Measurements from ENCODE around the gene FBXL22.

The FBXL22 gene

DNA sequence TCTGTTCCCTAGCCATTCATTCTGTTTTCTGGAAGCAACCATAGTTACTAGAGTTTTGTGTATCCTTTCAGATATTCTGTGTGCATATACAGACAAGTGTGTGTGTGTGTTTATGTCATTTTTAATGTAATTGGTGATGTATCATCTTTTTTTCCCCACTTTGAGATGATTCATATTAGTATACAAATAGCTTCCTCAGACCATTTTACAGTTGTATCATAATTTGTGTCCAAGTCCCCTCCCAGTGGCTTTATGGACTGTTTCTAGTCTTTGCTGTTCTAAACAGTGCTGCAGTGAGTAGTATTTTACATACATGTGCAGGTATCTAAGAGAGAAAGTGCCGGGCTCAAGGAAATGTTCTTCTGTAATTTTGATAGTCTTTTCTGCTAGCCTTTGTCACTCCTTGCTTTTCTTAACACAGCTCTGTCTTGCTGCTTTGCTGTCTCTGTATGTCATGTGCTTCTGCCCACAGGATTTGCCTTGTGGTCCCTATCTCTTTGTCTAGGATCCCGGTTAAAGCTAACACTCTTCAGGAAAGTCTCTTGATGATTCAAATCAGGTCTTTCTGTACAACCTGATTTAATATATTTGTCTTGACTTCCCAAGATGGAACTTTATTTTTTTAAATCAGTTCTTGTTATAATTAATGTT lies 31.5 kb upstream of the FBXL22 start:
- H3K9me3 ChIP-seq (ENCODE audit: control insufficient read depth, low read length): no peaks in the 10 kb centered on the region
- H3K4me1 ChIP-seq (ENCODE audit: control insufficient read depth, insufficient read depth, low read length, poor library complexity, severe bottlenecking): no peaks in the 10 kb centered on the region
- no peak overlapping the region for H3K27ac ChIP-seq (ENCODE audit: low read depth, low read length, severe bottlenecking)
- WGBS, 2 experiments (ENCODE audit: insufficient coverage in 2 of 2): 100% methylated on average over 1 of the region's 2 CpGs
- no peak overlapping the region for H3K4me3 ChIP-seq (ENCODE audit: extremely low read depth, insufficient read depth, low read length, poor library complexity, severe bottlenecking)
- peaks cover 60% of the 10 kb centered on the region for H3K36me3 ChIP-seq (ENCODE audit: control insufficient read depth, insufficient read depth, low read length)

GRCh38 chr15:63572749-63573464 lies 24.3 kb upstream of the FBXL22 start:
- H3K36me3 ChIP-seq (ENCODE audit: control insufficient read depth, insufficient read depth, low read length): peaks cover 53% of the 10 kb centered on the region
- no peaks in the 10 kb centered on the region for H3K9me3 ChIP-seq (ENCODE audit: control insufficient read depth, low read length)
- H3K4me3 ChIP-seq (ENCODE audit: extremely low read depth, insufficient read depth, low read length, poor library complexity, severe bottlenecking): no peak overlapping the region
- H3K4me1 ChIP-seq (ENCODE audit: control insufficient read depth, insufficient read depth, low read length, poor library complexity, severe bottlenecking): no peaks in the 10 kb centered on the region
- no peak overlapping the region for H3K27ac ChIP-seq (ENCODE audit: low read depth, low read length, severe bottlenecking)
- WGBS, 2 experiments (ENCODE audit: insufficient coverage in 2 of 2): 100% methylated on average over 1 of the region's 7 CpGs; no CpG with 5 or more reads in 1 of the 2 experiments

- Histone ChIP-seq H3K4me3 (ENCODE audit: extremely low read depth, insufficient read depth, low read length, poor library complexity, severe bottlenecking) (no peak overlapping the region), H3K9me3 (ENCODE audit: control insufficient read depth, low read length) (no peaks in the 10 kb centered on the region), H3K36me3 (ENCODE audit: control insufficient read depth, insufficient read depth, low read length) (peaks cover 48% of the 10 kb centered on the region), H3K27ac (ENCODE audit: low read depth, low read length, severe bottlenecking) (no peak overlapping the region), H3K4me1 (ENCODE audit: control insufficient read depth, insufficient read depth, low read length, poor library complexity, severe bottlenecking) (no peaks in the 10 kb centered on the region)
Observed at GRCh38 chr15:63573533-63573932, 23.7 kb upstream of the FBXL22 start.

DNA sequence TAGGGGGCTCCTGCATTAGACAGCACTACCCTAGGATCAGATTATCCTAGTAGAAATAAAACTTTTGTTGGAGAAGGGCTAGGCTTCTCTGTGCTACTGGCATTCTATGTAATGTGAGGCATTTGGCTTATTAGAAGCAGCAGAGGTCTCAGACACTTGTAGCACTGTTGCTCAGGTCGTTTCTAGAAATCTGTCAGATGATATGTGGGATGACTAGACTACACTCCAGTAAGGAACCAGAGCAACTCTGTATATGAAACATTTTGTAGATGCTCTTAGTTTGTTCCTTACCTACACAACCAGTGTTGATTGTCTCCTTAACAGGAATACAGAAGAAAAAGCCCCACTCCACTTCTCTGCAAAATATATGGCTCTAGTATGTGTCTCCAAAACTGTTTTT lies 21.9 kb upstream of the FBXL22 start:
- Histone ChIP-seq H3K36me3 (ENCODE audit: control insufficient read depth, insufficient read depth, low read length) (peaks cover 46% of the 10 kb centered on the region), H3K27ac (ENCODE audit: low read depth, low read length, severe bottlenecking) (no peak overlapping the region)
- WGBS, 2 experiments (ENCODE audit: insufficient coverage in 2 of 2): 83 to 100% methylated on average over 1 of the region's 1 CpG

DNA sequence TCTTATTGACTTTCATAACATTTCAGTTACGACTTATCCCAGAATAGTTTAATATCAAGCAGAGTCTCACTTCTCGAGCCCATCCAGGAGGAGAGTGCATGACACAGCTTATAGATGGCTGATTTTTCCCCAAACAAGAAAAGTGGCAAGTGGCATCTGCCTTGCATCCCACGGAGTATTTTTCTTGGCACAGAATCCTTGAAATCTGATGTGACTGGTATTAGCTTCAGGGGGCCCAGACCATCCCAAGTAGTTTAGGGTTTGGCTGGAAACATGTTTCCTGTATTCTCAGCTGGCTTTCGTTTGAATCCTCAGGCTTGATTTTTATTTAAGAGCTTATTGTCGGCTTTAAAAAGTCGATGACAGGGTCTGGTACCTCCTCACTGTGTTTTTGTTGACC lies 20.7 kb upstream of the FBXL22 start:
- H3K27ac ChIP-seq (ENCODE audit: low read depth, low read length, severe bottlenecking): no peak overlapping the region
- H3K36me3 ChIP-seq (ENCODE audit: control insufficient read depth, insufficient read depth, low read length): peaks cover 35% of the 10 kb centered on the region
- no peak overlapping the region for H3K4me3 ChIP-seq (ENCODE audit: extremely low read depth, insufficient read depth, low read length, poor library complexity, severe bottlenecking)
- H3K4me1 ChIP-seq (ENCODE audit: control insufficient read depth, insufficient read depth, low read length, poor library complexity, severe bottlenecking): no peaks in the 10 kb centered on the region
- 96% methylated on average over 5 to 6 of the region's 6 CpGs for WGBS, 2 experiments (ENCODE audit: insufficient coverage in 2 of 2)
- H3K9me3 ChIP-seq (ENCODE audit: control insufficient read depth, low read length): no peaks in the 10 kb centered on the region

More for the DNA sequence above, 21.9 kb upstream of the FBXL22 start:
- Histone ChIP-seq H3K4me1 (ENCODE audit: control insufficient read depth, insufficient read depth, low read length, poor library complexity, severe bottlenecking) (no peaks in the 10 kb centered on the region), H3K4me3 (ENCODE audit: extremely low read depth, insufficient read depth, low read length, poor library complexity, severe bottlenecking) (no peak overlapping the region), H3K9me3 (ENCODE audit: control insufficient read depth, low read length) (no peaks in the 10 kb centered on the region)

DNA sequence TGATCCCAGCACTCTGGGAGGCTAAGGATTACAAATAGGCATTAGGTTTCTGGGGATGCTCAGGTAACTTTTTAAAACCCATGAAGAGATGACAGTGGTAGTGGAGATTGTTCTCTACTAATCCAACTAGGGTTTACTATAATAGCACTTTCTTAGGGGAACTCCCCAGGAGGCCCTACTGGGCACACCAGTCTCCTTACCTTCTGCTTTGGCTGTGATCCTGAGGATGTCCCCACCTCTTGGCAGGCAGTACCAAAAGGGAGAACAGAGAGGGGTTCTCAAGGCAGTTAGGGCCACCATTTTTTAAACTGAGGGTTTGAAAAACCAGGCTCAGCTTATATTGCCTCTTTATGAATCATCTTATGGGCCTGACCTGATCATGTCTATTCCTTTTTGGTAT lies 15.0 kb upstream of the FBXL22 start:
- Histone ChIP-seq H3K27ac (ENCODE audit: low read depth, low read length, severe bottlenecking) (no peak overlapping the region), H3K9me3 (ENCODE audit: control insufficient read depth, low read length) (no peaks in the 10 kb centered on the region), H3K36me3 (ENCODE audit: control insufficient read depth, insufficient read depth, low read length) (peaks cover 32% of the 10 kb centered on the region), H3K4me1 (ENCODE audit: control insufficient read depth, insufficient read depth, low read length, poor library complexity, severe bottlenecking) (no peaks in the 10 kb centered on the region), H3K4me3 (ENCODE audit: extremely low read depth, insufficient read depth, low read length, poor library complexity, severe bottlenecking) (no peak overlapping the region)

DNA sequence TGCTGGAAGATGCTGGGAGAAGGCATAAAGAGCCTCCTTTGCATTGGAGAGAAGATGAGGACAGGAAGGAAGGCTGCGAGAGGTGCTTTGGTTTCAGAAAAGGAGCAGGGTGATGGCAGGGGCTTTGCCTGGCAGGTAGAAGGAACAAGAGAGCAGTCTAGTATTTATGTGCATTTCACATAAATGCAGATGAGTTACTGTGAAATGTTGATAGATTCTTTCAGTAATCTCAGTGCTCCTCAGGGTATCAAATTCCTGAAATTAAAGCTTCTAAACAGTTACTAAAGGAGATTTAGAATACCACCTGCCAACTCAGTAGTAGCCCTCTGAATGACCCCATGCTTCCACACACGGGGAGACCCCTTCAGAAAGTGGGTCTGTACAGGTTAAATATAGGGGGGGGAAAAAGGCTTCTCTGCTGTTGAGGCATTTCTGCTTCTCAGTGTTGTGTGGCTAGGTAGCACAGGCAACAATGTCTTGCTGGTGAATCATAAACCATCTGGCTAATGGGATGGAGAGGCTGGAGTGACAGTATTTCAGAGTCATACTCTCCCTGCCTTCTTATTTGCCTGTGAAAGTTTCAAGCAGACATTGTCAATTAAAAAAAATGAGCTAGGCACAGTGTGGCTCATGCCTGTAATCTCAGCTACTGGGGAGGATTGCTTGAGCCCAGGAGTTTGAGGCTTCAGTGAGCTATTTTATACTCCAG lies 14.3 kb upstream of the FBXL22 start:
- H3K27ac ChIP-seq (ENCODE audit: low read depth, low read length, severe bottlenecking): no peak overlapping the region
- no peaks in the 10 kb centered on the region for H3K9me3 ChIP-seq (ENCODE audit: control insufficient read depth, low read length)
- no peaks in the 10 kb centered on the region for H3K4me1 ChIP-seq (ENCODE audit: control insufficient read depth, insufficient read depth, low read length, poor library complexity, severe bottlenecking)
- H3K4me3 ChIP-seq (ENCODE audit: extremely low read depth, insufficient read depth, low read length, poor library complexity, severe bottlenecking): no peak overlapping the region
- peaks cover 32% of the 10 kb centered on the region for H3K36me3 ChIP-seq (ENCODE audit: control insufficient read depth, insufficient read depth, low read length)
- 93 to 100% methylated on average over 1 to 2 of the region's 2 CpGs for WGBS, 2 experiments (ENCODE audit: insufficient coverage in 2 of 2)

GRCh38 chr15:63586790-63587189 lies 10.4 kb upstream of the FBXL22 start:
- H3K36me3 ChIP-seq (ENCODE audit: control insufficient read depth, insufficient read depth, low read length): peaks cover 63% of the 10 kb centered on the region
- no peak overlapping the region for H3K27ac ChIP-seq (ENCODE audit: low read depth, low read length, severe bottlenecking)
- H3K4me1 ChIP-seq (ENCODE audit: control insufficient read depth, insufficient read depth, low read length, poor library complexity, severe bottlenecking): no peaks in the 10 kb centered on the region
- H3K9me3 ChIP-seq (ENCODE audit: control insufficient read depth, low read length): no peaks in the 10 kb centered on the region
- H3K4me3 ChIP-seq (ENCODE audit: extremely low read depth, insufficient read depth, low read length, poor library complexity, severe bottlenecking): no peak overlapping the region
- WGBS, 2 experiments (ENCODE audit: insufficient coverage in 2 of 2): 93% methylated on average over 4 of the region's 5 CpGs; no CpG with 5 or more reads in 1 of the 2 experiments

- Histone ChIP-seq H3K27ac (ENCODE audit: low read depth, low read length, severe bottlenecking) (no peak overlapping the region), H3K9me3 (ENCODE audit: control insufficient read depth, low read length) (no peaks in the 10 kb centered on the region), H3K36me3 (ENCODE audit: control insufficient read depth, insufficient read depth, low read length) (peaks cover 68% of the 10 kb centered on the region), H3K4me3 (ENCODE audit: extremely low read depth, insufficient read depth, low read length, poor library complexity, severe bottlenecking) (no peak overlapping the region), H3K4me1 (ENCODE audit: control insufficient read depth, insufficient read depth, low read length, poor library complexity, severe bottlenecking) (no peaks in the 10 kb centered on the region)
- 90 to 100% methylated on average over 1 of the region's 2 CpGs for WGBS, 2 experiments (ENCODE audit: insufficient coverage in 2 of 2)
Observed at GRCh38 chr15:63587527-63587926, 9.7 kb upstream of the FBXL22 start.

DNA sequence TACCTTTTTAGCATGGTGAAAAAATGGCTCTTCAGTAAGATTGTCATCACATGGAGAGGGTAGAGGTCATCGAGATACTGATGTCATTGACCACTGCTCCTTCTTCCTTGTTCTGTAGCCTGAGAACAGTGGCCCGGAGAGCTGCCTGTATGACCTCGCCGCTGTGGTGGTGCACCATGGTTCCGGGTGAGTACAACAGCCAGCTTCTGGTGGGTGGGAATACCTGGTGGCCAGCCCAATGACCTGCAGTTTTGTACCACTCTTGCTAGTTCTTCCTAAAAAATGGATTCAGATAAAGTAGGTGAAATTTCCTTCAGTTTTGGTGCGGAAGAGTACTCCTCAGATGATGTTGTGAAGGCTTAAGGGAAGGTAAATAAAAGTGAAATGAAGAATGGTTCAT lies 8.4 kb upstream of the FBXL22 start:
- H3K27ac ChIP-seq (ENCODE audit: low read depth, low read length, severe bottlenecking): no peak overlapping the region
- 88 to 97% methylated on average over 6 of the region's 6 CpGs for WGBS, 2 experiments (ENCODE audit: insufficient coverage in 2 of 2)
- H3K4me3 ChIP-seq (ENCODE audit: extremely low read depth, insufficient read depth, low read length, poor library complexity, severe bottlenecking): no peak overlapping the region
- no peaks in the 10 kb centered on the region for H3K9me3 ChIP-seq (ENCODE audit: control insufficient read depth, low read length)
- H3K4me1 ChIP-seq (ENCODE audit: control insufficient read depth, insufficient read depth, low read length, poor library complexity, severe bottlenecking): no peaks in the 10 kb centered on the region
- peaks cover 67% of the 10 kb centered on the region for H3K36me3 ChIP-seq (ENCODE audit: control insufficient read depth, insufficient read depth, low read length)
